ES-I3 (cell line): ENCODE data around the gene ATP2B2.

Experiments used
- H3K36me3 ChIP-seq: 2 replicates; pipeline ENCODE4 v1.6.1; 2013; ENCODE audit warnings: mild to moderate bottlenecking, low read length, control low read depth, moderate library complexity; ENCODE audit not compliant: insufficient read depth
- H3K4me1 ChIP-seq: 2 replicates; pipeline ENCODE4 v1.6.1; 2013; ENCODE audit warnings: mild to moderate bottlenecking, control low read depth, low read length; ENCODE audit not compliant: insufficient read depth
- H3K9ac ChIP-seq: 2 replicates; pipeline ENCODE4 v1.6.1; 2013; ENCODE audit warnings: low read depth, mild to moderate bottlenecking, low read length, moderate library complexity
- H3K9me3 ChIP-seq: 2 replicates; pipeline ENCODE4 v1.6.1; 2013; ENCODE audit warnings: mild to moderate bottlenecking, low read length, moderate library complexity; ENCODE audit not compliant: control insufficient read depth, insufficient read depth

Gene ATP2B2

DNA sequence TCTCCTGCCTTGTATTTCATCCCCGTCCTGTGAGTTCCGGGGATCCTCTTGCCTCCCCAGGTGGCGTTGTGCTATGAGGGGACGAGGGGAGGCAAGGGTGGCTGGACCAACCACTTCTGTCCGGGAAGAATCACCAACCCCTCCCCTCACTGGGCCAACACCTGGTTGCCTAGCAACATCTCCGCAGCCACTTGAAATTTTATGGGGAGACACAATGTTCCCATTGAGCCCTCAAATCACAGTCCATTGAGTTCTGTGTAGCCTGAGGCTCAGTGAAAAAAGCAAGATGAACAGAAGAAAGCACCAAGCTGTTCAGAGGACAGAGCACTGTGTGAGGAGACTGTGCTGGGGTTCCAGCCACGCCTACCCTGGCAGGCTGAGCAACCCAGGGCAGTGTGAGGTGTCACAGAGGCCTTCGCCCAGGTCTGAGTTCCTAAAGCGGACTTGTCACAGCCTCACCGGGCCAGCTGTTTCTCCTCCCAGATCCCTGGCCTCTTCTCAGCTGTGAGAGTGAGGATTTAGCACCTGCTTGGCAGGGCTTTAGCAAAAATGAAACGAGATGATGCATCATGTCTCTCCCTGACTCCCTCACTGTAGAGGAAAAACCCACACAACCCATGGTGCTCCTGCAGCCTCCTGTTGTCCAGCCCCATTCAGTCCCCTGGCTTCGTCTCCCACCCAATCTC, 76.8 kb downstream of the ATP2B2 start:
- no peaks in the 10 kb centered on the region; the same call in 1 of the 2 replicates for H3K9me3 ChIP-seq
- H3K9ac ChIP-seq = no peak overlapping the region

GRCh38 chr3:10426346-10427220, 78.8 kb downstream of the ATP2B2 start:
- Histone ChIP-seq H3K4me1 (no peaks in the 10 kb centered on the region), H3K36me3 (no peaks in the 10 kb centered on the region), H3K9me3 (no peaks in the 10 kb centered on the region; the same call in 1 of the 2 replicates), H3K9ac (no peak overlapping the region)

More for the DNA sequence above, 76.8 kb downstream of the ATP2B2 start:
- Histone ChIP-seq H3K36me3 (no peaks in the 10 kb centered on the region), H3K4me1 (no peaks in the 10 kb centered on the region; the same call in 1 of the 2 replicates)

DNA sequence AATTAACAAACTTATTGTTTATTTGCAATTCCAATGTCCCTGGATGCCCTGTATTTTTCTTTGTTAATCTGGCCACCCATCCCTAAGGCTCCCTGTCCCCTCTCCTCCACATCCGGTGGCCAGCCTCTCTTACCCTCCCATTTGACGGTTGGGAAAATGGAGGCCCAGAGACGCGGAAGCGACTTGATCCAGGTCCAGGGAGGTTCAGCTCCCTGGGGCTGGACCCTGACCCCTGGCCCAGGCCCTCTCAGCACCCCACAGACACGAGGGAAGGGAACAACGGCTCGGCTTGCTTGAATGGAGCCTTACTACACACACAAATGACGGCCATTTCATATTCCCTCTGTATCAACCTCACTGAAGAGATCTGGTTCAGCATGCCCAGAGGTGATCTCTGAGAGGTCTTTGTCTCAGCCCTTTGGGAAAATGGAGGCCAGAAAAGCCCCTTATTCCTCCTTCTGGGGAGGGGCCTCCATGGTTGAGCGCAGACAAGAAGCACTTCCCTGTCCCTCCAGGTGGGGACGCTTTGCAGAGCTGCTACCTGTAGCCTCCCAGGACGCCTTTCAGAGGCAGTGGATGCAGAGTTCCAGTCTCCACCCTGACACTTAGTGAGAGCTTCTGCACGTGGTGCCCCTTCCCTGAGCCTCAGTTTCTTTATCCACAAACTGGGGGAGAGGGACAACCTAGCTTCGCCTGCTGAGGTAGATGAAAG, 82.1 kb downstream of the ATP2B2 start:
- no peaks in the 10 kb centered on the region for H3K4me1 ChIP-seq
- no peaks in the 10 kb centered on the region for H3K36me3 ChIP-seq
- no peak overlapping the region for H3K9ac ChIP-seq
- H3K9me3 ChIP-seq = no peaks in the 10 kb centered on the region; the same call in 1 of the 2 replicates

DNA sequence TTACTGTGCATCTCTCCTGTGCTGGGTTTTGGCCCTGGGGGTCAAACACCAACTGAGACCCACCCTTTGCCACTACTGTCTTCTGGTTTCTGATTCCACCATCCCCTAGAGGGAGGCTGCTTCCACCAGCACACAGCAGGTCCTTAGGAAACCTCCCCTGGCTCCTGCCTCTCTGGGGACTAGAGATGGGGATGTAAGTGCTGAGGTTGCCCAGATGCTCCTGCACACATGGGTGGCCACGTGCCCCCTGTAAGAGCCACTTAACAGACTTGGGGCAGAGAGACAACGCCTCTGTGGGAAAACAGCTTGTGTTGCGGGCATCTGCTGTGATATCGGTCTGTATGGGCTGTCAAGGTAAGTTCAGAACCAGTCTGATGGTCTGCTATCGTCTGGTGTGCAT, 83.4 kb downstream of the ATP2B2 start:
- H3K4me1 ChIP-seq = no peaks in the 10 kb centered on the region
- no peak overlapping the region for H3K9ac ChIP-seq
- H3K9me3 ChIP-seq = no peaks in the 10 kb centered on the region
- no peaks in the 10 kb centered on the region for H3K36me3 ChIP-seq

DNA sequence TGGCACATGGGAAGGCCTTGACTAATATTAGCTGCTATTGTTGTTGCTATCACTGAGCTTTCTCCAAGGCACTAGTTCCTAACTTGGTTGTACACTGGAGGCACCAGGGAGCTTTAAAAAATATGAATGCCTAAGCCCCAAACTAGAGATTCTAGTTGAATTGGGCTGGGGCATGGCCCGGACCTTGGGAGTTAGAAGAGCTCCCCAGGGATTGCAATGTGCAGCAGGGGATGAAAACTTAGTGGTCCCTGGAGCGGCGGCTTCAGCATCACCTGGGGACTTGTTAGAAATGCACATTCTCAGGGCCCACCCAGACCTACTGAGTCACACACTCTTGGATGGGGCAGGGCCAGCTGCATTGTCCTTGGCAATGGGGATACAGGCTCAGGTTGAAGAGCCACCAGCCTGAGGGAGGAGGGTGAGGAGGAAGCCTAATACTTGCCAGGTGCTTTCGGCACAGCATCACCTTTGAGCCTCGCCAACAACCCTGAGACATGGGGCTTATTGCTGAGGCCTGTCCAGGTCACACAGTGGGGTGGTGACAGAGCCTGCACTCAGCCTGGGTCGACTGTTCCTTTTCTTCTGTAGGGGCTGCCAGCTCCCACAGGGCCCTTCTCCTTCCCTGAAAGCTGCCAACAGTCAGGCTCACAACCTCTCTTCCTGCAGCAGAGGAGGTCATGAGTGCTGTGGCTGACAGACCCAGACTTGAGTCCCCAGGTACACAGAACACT, 84.5 kb downstream of the ATP2B2 start:
- H3K9me3 ChIP-seq = no peaks in the 10 kb centered on the region

DNA sequence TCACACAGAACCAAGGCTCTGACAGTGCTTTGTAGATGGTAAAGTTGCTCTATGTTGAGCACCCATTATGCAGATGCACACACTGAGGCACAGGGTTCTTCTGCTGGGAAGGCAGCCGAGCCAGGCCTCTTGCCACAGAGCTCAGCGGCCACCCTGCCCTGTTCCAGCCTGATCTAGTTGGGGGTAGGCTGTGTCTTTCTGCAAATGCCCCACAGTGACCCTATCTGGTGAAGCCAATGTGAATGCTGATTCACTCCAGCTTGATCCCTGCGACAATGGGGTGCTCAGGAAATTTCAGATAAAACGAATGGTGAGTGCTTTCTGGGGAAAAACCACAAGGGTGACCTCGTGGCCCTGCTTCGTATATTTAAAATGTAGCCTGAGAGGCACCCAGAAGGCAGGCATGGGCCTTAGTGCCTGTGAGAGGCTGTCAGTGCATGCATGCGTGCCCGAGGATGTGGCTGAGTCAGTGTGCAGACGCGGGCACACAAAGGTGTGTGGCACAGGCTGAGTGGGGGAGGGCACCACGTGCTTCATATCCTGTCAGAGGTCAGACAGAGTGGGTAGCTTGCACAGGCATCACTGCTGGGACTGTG, 85.7 kb downstream of the ATP2B2 start:
- Histone ChIP-seq H3K4me1 (no peaks in the 10 kb centered on the region), H3K9ac (no peak overlapping the region), H3K9me3 (no peaks in the 10 kb centered on the region), H3K36me3 (no peaks in the 10 kb centered on the region)

More for the DNA sequence above, 84.5 kb downstream of the ATP2B2 start:
- Histone ChIP-seq H3K4me1 (no peaks in the 10 kb centered on the region), H3K9ac (no peak overlapping the region), H3K36me3 (no peaks in the 10 kb centered on the region)

GRCh38 chr3:10417847-10418246, 87.5 kb downstream of the ATP2B2 start:
- Histone ChIP-seq H3K4me1 (no peaks in the 10 kb centered on the region), H3K9ac (no peak overlapping the region), H3K36me3 (no peaks in the 10 kb centered on the region)

DNA sequence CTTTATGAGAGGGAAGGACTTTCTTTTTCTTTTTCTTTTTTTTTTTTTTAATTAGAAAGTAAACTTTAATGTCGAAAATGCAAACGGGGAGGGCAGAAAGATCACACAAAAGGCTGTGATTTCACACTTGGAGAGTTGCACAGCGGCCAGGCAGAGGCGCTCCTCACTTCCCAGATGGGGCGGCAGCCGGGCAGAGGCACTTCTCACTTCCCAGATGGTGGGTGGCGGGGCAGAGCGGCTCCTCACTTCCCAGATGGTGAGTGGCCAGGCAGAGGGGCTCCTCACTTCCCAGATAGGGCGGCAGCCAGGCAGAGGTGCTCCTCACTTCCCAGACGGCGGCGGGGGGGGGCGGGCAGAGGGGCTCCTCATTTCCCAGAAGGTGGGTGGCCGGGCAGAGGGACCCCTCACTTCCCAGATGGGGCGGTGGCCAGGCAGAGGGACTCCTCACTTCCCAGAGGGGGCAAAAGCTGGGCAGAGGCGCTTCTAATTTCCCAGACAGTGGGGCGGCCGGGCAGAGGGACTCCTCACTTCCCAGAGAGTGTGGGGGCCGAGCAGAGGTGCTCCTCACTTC, 88.6 kb downstream of the ATP2B2 start:
- no peak overlapping the region for H3K9ac ChIP-seq
- H3K9me3 ChIP-seq = no peaks in the 10 kb centered on the region
- H3K4me1 ChIP-seq = no peaks in the 10 kb centered on the region
- H3K36me3 ChIP-seq = no peaks in the 10 kb centered on the region

More at GRCh38 chr3:10417847-10418246, 87.5 kb downstream of the ATP2B2 start:
- no peaks in the 10 kb centered on the region for H3K9me3 ChIP-seq

DNA sequence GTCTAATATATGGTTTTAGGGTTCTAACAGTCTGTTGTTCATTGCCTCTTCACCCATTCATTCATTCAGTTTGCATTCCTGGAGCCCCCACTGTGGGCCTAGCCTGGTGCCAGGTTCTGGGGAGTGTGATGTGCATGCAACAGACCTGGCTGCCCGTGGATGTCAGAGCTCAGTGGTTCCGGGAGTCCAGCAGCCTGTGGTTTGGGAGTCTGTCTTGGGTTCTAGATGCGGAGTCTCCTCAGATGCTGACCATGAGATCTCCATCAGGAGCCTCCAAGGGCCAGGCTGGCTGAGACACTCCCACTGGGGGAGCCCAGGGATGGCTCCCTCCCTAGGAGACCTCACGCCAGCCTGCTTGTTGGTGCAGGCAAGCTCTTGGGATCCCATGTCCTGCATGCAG, 92.3 kb downstream of the ATP2B2 start:
- Histone ChIP-seq H3K9ac (no peak overlapping the region), H3K4me1 (no peaks in the 10 kb centered on the region), H3K36me3 (no peaks in the 10 kb centered on the region), H3K9me3 (no peaks in the 10 kb centered on the region)

DNA sequence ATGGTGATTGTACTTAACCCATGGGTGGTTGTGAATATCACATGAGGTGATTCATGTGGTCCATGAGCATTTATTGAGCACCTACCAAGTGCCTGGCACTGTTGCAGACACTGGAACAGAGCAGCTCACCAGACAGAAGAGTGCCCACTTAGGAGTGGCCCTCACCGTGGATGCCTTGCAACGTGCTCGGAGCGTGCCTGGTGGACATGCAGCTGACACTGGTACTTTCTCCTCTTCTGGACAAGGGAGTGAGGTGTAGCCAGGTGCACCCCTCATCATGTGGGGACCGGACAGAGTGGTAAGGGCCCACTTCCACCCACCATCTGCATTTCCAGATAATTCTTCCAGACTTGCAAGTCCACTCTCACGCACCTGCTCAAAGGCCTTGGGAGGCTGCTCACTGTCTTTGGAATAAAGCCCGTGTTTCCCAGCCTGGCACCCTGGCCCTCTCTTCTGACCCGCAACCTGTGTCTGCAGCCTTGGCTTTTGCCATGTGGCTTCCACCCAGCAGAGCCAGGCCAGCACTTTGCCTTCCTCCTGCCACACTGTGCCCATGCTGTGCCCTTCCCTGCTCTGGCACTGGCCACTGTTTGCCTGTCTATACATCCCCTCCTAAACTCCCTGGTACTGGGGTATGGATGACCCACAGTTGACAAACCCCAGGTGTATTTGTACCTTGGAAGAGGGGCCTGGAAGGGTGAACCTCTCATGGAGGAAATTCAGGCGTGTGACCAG, 93.6 kb downstream of the ATP2B2 start:
- no peaks in the 10 kb centered on the region for H3K9me3 ChIP-seq
- no peaks in the 10 kb centered on the region for H3K36me3 ChIP-seq
- no peak overlapping the region for H3K9ac ChIP-seq
- no peaks in the 10 kb centered on the region for H3K4me1 ChIP-seq

- Histone ChIP-seq H3K36me3 (no peaks in the 10 kb centered on the region), H3K9ac (no peak overlapping the region), H3K4me1 (no peaks in the 10 kb centered on the region), H3K9me3 (no peaks in the 10 kb centered on the region)
Measured at GRCh38 chr3:10410383-10411002, 94.9 kb downstream of the ATP2B2 start.

DNA sequence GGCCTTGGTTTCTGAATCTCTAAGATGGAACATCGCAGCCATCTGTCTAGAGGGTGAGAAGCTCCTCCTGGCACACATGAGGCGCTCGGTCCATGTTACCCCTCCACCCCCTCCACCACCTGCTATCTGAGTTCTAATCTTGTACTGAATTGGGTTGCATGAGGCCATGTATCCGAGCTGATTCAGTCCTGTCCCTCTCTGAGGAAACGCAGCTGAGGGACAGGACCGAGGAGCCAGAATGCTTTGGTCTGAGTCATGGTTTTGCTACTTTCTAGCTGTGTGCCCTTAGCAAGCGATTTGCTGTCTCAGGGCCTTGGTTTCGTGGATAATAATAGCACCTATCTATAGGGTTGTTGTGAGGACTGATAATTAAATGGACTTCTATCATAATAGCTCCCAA, 96.7 kb downstream of the ATP2B2 start:
- Histone ChIP-seq H3K4me1 (no peaks in the 10 kb centered on the region), H3K9ac (no peak overlapping the region), H3K36me3 (no peaks in the 10 kb centered on the region), H3K9me3 (no peaks in the 10 kb centered on the region)

DNA sequence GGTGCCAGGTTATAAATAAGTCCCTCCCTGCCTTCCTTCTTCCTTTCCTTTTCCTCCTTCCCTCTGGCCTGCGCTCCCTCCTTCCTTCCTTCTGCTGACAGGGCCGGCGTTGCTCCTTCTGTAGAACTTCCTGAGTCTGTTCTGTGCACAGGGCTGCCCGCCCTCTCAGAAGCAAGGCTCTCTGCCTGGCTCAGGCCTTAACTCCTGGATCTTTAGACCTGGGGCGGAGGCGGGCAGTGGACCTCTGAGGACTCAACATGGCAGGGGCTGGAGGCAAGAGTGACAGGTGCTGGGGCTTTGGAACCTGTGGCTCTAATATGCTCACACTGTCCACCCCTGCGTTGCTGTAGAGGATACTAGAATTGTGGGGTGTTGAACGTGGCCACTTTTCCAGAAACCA, 98.0 kb downstream of the ATP2B2 start:
- H3K36me3 ChIP-seq = no peaks in the 10 kb centered on the region
- H3K4me1 ChIP-seq = no peaks in the 10 kb centered on the region
- no peak overlapping the region for H3K9ac ChIP-seq
- no peaks in the 10 kb centered on the region for H3K9me3 ChIP-seq
